OCI-LY3 (cell line): ENCODE data around the gene TJP3.

Experiments
- CTCF ChIP-seq: fragments of 200-600, 300-600 bp; sonication (generic); IDR thresholded peaks from 2 replicates; pipeline ENCODE4 v1.5.1; 2014; ENCODE audit warnings: antibody characterized with exemption, low read length, low read depth
- EZH2phosphoT487 ChIP-seq: fragments of 200-600 bp; shearing (Covaris generic); IDR thresholded peaks from 2 replicates; pipeline ENCODE4 v1.6.1; 2018; ENCODE audit warnings: antibody characterized with exemption, mixed run types, low read depth

- TF ChIP-seq CTCF (no peak), EZH2phosphoT487 (no peak)
Observed at GRCh38 chr19:3780786-3781304, 72.7 kb downstream of the TJP3 start.
